ENCODE results near the gene PHACTR4.
"Not testable (repeated sequence)": the region's sequence is repeated elsewhere in the genome, so short reads cannot be mapped to it uniquely, and the experiment has no call there.

Gene PHACTR4

GRCh38 chr1:28437924-28438699, 68.6 kb downstream of the PHACTR4 start:
- peak; percentile 74 for DNase-seq

DNA sequence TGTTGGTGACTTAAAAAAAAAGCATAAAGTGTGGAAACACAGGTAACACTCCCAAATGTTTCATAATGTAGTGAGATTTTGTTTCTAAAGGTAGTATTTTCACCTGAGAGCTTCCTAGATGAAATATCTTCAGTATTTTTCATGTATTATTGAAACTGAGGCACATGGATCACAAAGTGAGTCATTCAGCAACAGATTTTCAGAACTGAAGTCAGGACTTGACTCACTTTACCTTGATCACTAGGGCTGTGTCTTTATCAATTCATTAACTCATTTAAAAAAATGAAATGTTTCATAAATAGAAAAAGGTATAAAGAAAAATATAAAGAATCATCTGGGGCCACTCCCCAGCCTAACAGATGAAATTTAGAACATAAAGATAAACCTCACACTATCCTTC, 69.8 kb downstream of the PHACTR4 start:
- no peak for DNase-seq

GRCh38 chr1:28441674-28442073, 72.1 kb downstream of the PHACTR4 start:
- no peak for DNase-seq

- DNase-seq: no peak
Observed at GRCh38 chr1:28443550-28443949, 74.0 kb downstream of the PHACTR4 start.

DNA sequence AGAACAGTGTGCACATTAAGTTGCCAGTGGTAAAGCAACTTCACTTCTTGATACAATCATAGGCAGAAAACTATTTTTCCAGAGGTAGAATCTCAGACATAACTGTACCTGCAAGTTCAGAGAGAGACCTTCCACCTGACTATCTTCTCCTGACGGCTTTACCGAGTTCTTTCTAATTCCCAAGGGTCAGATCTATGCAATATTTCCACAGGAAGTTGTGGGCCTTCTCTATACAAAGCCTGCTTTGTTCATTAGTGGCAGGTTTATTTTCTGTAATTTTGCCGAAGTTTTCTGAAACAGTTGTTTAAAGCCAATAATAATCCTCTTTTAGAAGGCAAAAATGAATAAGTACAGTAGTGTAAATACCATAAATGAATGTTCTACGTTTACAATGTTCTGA, 78.1 kb downstream of the PHACTR4 start:
- DNase-seq: no peak

- not testable (repeated sequence) for DNase-seq
Observed at GRCh38 chr1:28448094-28448611, 78.6 kb downstream of the PHACTR4 start.

- DNase-seq: no peak
Observed at GRCh38 chr1:28449904-28450303, 80.4 kb downstream of the PHACTR4 start.

DNA sequence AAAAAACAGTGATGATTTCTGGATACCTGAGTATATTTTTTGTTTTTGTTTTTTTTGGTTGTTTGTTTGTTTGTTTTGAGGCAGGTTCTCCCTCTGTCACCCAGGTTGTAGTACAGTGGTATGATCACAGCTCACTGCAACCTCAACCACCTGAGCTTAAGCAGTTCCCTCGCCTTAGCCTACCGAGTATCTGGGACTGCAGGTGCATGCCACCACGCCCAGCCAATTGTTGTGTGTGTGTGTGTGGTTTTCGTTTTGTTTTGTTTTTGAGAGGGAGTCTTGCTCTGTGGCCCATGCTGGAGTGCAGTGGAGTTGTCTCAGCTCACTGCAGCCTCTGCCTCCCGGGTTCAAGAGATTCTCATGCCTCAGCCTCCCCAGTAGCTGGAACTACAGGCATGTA, 81.0 kb downstream of the PHACTR4 start:
- DNase-seq: no peak

DNA sequence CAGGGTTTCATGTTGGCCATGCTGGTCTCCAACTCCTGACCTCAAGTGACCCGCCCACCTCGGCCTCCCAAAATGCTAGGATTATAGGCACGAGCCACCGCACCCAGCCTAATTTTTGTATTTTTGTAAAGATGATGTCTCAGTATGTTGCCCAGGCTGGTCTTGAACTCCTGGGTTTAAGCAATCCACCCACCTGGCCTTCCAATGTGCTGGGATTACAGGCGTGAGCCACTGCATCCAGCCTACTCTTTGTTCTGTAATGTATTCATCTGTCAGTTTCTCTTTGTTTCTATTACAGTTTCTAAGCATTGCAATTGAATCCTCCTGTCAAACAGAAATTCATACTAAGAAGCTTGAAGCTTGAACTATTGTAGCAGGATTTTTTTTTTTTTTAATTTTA, 81.5 kb downstream of the PHACTR4 start:
- DNase-seq: no peak

DNA sequence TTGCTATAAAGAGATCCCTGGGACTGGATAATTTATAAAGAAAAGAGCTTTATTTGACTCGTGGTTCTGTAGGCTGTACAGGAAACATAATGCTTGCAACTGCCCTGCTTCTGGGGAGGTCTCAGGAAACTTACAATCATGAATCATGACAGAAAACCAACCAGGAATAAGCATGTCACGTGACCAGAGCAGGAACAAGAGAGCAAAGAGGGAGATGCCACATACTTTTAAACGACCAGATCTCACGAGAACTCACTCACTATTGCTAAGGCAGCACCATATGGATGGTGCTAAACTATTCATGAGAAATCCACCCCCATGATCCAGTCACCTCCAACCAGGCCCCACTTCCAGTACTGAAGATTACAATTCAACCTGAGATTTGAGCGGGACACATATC, 86.5 kb downstream of the PHACTR4 start:
- no peak for DNase-seq

- DNase-seq: no peak
Observed at GRCh38 chr1:28457678-28458077, 88.1 kb downstream of the PHACTR4 start.

DNA sequence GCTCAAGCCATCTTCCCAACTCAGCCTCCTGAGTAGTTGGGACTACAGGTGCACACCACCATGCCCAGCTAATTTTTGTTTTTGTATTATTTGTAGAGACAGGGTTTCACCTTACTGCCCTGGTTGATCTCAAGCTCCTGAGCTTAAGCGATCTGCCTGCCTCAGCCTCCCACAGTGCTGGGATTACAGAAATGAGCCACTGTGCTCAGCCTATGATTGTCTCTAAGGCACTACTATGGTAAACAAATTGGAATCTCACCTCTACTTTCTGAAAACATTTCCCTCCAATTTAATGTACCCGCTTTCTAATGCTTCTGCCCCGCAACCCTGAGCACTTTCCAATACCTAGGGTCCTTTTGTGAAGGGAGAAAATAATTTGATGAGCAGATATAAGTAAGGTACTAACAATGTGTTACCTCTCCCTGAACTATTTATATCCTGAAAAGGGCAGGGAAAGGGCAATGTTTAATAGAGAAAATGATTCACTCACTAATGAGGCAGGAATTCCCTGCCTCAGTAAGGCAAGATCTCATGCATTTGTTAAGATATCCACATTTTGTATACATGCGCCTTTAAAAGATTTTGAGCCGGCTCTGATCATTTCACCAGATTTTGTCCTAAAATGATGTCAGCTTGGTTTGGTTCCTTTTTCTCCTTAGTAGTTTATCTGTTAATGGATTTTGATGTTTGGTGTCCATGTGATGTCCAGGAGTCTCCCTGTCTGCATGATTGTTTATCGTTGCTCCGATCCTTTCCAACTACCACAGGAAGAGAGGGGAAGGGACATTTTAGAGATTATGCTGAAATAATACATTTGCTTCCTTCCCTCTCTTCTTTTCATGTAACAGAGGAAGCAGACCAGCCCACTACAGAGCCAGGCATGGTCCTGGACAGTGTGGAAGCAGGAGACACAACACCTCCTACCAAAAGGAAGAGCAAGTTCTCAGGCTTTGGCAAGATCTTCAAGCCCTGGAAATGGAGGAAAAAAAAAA, 89.0 kb downstream of the PHACTR4 start:
- DNase-seq: no peak

DNA sequence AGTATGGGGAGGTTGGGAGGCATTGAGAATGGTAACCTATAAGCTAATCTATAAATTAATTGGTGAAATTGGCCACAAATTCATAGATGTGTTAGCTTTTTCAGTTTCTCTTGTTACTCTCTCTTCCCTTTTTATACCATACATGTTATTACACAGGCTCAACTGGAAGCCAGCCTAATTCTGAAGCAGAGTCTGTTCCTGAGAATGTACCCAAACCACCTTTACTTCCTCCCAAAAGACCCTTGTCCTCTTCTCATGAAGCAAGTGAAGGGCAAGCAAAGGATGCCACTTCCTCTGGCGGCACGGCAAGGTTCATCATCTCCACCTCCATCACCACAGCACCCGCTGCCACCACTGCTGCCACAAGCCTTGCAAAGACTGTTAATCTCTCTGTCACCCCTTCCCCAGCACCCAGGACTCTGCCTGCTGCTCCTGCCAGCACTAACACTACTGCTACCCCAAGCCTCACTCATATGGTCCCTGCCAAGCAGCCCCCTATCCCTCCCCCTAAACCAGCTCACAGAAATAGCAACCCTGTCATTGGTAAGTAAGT, 96.8 kb downstream of the PHACTR4 start:
- no peak for DNase-seq

DNA sequence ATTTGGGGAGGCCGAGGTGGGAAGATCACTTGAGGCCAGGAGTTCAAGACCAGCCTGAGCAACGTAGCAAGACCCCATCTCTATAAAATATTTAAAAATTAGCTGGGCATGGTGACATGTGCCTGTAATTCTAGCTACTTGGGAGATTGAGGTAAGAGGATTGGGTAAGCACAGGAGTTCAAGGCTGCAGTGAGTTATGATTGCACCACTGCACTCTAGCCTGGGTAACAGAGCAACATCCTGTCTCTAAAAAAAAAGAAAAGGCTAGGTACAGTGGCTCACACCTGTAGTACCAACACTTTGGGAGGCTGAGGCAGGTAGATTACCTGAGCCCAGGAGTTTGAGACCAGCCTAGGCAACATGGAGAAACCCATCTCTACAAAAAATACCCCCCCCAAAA, 100.6 kb downstream of the PHACTR4 start:
- no peak for DNase-seq

GRCh38 chr1:28479497-28479896, 110.0 kb downstream of the PHACTR4 start:
- not testable (repeated sequence) for DNase-seq

DNA sequence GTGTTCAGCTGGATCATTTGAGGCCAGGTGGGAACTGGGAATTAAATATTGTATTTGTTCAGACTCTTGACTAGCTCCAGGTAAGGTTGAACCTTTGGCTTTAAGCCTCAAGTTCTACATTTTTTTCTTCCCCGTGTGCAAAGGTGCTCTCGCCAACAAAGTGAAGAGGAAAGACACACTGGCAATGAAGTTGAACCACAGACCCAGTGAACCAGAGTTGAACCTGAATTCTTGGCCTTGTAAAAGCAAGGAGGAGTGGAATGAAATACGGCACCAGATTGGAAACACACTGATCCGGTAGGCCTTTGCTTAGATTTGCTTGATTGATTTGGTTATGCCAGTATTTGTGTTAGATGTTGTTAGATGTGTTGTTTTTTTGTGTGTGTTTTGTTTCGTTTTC, 110.8 kb downstream of the PHACTR4 start:
- DNase-seq: no peak

DNA sequence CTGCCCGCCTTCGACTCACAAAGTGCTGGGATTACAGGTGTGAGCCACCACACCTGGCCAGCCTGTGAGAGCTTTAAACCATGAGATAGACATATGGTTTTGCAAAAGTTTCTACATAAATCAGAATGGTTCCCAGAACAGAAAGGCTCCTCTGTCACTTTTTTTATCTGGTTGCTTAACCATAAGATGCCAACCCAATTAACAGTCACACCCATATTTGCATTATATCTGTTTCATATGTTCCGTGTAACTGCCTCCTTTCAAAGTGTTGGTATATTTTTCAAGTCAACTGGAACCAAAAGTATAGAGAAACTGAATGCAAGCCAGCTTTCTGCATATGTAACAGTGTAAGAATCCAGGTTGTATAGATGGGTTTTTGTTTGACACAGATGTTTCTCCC, 112.6 kb downstream of the PHACTR4 start:
- no peak for DNase-seq

GRCh38 chr1:28482702-28483101, 113.2 kb downstream of the PHACTR4 start:
- DNase-seq: no peak

DNA sequence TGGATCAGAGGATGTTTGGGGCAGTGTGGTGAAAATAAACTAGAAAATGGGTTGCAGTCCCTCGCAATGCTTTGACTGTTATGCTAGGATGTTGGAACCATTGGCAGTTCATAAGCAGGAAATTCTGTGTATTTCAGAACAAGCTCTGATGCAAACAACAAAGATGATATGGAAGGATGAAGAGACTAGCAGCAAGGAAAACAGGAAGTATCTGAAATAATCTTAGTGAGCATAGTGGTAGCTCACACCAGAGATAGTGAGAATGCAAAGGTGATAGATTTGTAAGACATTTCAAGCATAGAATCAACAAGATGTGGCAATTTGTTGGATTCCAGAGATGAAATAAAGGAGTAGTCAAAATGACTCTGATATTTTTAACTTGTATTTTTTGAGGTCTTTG, 125.2 kb downstream of the PHACTR4 start:
- DNase-seq: no peak

- no peak for DNase-seq
Observed at GRCh38 chr1:28499553-28499952, 130.0 kb downstream of the PHACTR4 start.

GRCh38 chr1:28501925-28502324, 132.4 kb downstream of the PHACTR4 start:
- no peak for DNase-seq

GRCh38 chr1:28503117-28503516, 133.6 kb downstream of the PHACTR4 start:
- DNase-seq: no peak

Data from right forelimb (tissue), 1 donor.